Spleen (tissue), 7 donors: Measurements from ENCODE around the gene PDE8A.

Experiments
- CTCF ChIP-seq, 11 experiments: fragments of 200-600 bp in 7 of 11; fragments of 450-650 bp in 4 of 11; sonication (generic) in 4 of 11; IDR thresholded peaks in 8 of 11; conservative IDR thresholded peaks in 3 of 11; 1 replicate in 7 of 11; 2 replicates in 4 of 11; pipeline versions ENCODE4 v1.4.0 to v1.8.0; 2016 to 2021; ENCODE audit warnings: antibody characterized with exemption in 11 of 11, inconsistent platforms in 4 of 11, mild to moderate bottlenecking in 1 of 11
- POLR2A ChIP-seq, 3 donors: fragments of 450-650 bp; IDR thresholded peaks; one replicate each; pipeline ENCODE4 v1.5.1; 2017; ENCODE audit warnings: antibody characterized with exemption in 3 of 3, mild to moderate bottlenecking in 1 of 3
- POLR2AphosphoS5 ChIP-seq, 3 donors: sonication (generic); formaldehyde crosslinking; IDR thresholded peaks; one replicate each; pipeline ENCODE4 v1.5.1; 2017; ENCODE audit warnings: antibody characterized with exemption in 3 of 3
- donor health status: DM: no; HTN: no; CAD: no; lungs with moderate emphysema.
- donor health status: DM: no; HTN: no; CAD: no.
- donor health status: DM: no; HTN: no; CAD: no.

GRCh38 chr15:85125056-85125661, 143.5 kb downstream of the PDE8A start:
- no peak for TF ChIP-seq CTCF (IDR thresholded peaks at IDR 0.05 in 8 of 11, conservative IDR thresholded peaks at IDR 0.05 in 3 of 11)
- TF ChIP-seq POLR2AphosphoS5 (IDR thresholded peaks at IDR 0.05), result no peak
- TF ChIP-seq POLR2A (IDR thresholded peaks at IDR 0.05), result no peak
